ENCODE data around the gene MND1.

MND1 gene

DNA sequence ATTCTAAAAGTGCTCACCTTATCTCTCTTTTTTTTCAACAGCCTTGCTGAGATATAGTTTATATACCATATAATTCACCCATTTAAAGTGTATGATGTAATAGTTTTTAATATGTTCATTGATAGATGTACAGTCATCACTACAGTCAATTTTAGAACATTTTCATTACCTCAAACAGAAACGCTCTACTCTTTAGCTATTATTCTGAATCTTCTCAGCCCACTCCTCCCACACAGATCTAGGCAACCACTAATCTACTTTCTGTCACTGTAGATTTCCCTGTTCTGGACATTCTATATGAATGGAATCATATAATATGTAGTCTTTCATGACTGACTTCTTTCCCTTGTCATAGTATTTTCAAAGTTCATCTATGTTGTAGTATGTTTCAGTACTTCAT lies 22.6 kb downstream of the MND1 start:
- no peak for TF ChIP-seq ZNF274 (IDR thresholded peaks at IDR 0.05; ENCODE audit: low read depth, low read length)
- no peak overlapping the region for H3K4me3 ChIP-seq (ENCODE audit: low read length)

DNA sequence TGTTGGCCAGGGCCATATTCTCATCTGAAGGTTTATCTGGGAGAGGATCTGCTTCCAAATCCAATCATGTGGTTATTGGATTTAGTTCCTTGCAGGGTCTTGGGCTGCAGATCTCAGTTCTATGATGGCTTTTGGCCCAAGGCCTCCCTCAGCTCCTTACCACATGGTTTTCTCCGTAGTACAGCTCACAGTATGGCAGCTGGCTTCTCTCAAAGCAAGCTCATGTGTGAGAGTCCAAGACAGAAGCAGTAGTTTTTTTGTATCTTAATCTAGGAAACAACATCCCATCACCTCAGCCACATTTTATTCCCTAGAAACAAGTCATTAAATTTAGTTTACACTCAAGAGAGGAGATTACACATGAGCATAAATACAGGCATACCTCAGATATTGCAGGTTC lies 24.5 kb downstream of the MND1 start:
- TF ChIP-seq ZNF274 (IDR thresholded peaks at IDR 0.05; ENCODE audit: low read depth, low read length), result no peak
- no peak overlapping the region for H3K4me3 ChIP-seq (ENCODE audit: low read length)

DNA sequence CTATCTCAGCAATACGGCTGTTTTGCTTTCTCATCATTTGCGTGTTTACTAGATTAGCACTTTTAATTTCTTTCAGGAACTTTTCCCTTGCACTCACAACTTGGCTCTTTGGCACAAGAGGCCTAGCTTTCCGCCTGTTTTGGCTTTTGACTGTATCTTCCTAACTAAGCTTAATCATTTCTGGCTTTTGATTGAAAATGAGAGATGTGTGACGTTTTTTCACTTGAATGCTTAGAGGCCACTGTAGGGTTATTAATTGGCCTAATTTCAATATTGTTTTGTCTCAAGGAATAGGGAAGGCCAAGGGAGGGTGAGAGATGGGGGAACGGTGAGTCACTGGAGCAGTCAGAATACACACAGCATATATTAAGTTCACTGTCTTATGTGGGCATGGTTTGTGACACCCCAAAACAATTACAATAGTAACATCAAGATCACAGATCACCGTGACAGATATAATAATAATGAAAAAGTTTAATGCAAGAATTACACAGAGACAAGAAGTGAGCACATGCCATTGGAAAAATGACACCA lies 27.3 kb downstream of the MND1 start:
- TF ChIP-seq ZNF274 (IDR thresholded peaks at IDR 0.05; ENCODE audit: low read depth, low read length), result no peak
- no peak overlapping the region for H3K4me3 ChIP-seq (ENCODE audit: low read length)

DNA sequence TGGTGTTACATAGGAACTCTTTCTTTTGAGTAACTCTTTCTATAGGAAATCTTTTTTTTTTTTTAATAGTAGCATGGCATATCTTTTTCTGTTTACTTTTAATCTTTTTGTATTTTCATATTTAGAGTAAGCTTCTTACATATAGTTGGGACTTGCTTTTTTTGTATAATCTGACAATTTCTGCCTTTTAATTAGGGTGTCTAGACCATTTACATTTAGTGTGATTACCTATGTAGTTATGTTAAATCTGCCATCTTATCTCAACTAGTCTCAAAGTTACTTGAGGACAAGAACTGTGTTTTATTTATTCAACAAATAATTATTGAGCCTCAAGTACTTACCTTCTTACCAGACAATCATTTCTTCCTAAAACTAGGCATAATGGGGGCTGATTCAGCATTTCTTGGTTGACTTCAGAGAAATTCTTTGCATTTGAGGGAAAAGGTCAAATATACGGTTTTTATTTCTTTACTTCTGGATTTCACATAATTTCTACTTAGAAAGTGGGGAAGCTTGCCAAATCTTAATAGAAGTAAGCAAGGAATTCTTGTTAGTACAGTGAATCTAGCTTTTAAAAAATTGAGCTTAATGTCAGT lies 28.6 kb downstream of the MND1 start:
- H3K4me3 ChIP-seq (ENCODE audit: low read length), result no peak overlapping the region
- no peak for TF ChIP-seq ZNF274 (IDR thresholded peaks at IDR 0.05; ENCODE audit: low read depth, low read length)

DNA sequence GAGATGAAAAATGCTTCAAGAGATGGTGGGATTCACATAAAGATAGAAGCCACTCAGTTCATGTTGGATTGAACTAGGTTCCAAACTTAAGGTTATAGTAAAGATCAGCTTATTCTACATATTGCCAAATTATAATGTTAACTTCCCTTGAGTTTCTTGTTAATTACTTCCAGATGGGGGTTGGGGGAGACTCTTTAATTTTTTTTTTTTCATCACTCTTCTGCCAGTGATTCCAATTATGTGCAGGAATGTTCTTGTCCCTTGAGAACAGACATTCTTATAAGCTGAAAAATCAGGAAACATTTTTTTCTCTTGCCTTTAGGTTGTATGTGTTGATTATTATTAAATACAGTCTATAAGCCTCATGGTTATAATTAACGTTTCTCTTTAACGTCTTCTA lies 30.0 kb downstream of the MND1 start:
- H3K4me3 ChIP-seq (ENCODE audit: low read length), result no peak overlapping the region
- no peak for TF ChIP-seq ZNF274 (IDR thresholded peaks at IDR 0.05; ENCODE audit: low read depth, low read length)

DNA sequence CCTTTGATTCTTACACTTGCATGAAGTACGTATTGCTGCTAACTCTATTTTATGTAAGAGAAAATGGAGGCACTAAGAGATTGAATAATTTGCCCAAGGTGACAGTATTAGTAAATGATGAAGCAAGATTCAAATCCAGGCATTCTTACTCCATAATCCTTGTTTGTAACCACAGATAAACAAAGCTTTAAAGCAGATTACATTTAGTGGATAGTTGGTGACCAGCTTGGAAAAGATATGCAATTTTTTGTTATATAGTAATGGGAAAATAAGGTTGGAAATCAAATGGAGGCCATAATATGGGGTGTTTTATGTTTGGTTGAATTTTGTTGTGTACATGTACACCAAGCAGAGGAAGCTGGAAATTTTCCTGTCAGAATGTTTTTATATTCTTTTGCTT lies 30.8 kb downstream of the MND1 start:
- no peak overlapping the region for H3K4me3 ChIP-seq (ENCODE audit: low read length)
- TF ChIP-seq ZNF274 (IDR thresholded peaks at IDR 0.05; ENCODE audit: low read depth, low read length), result no peak

DNA sequence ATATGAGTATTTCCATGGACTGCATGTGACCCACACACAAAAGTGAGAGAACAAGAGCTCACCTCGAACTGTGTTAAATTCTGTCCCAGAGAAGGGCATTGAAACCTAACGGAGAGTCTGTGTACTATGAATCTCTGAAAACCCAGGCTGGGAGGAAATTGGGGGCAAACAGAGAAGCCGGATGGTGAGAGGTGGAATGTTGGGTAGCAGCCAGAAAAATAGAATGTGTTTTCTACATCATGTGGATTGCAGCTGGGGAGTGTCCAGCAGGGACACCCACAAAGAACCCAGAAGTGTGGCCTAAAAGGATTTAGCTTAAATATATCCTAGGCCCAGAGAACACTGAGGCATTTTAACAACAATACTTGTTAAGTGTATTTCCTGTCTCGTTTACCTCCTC lies 38.6 kb downstream of the MND1 start:
- no peak overlapping the region for H3K4me3 ChIP-seq (ENCODE audit: low read length)
- TF ChIP-seq ZNF274 (IDR thresholded peaks at IDR 0.05; ENCODE audit: low read depth, low read length), result no peak

DNA sequence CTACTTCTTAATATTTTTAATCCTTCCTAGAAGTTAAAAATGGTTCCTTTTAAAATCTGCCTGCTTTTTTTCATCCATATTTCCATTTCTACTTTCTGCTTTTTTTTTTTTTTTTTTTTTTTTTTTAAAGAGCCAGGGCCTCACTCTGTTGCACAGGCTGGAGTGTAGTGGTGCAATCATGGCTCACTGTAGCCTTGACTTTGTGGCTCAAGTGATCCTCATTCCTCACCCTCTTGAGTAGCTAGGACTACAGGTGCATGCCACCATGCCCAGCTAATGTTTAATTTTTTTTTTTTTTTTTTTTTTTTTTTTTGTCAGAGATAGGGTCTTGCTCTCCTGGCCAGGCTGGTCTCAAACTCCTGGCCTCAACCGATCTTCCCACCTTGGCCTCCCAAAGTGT lies 39.7 kb downstream of the MND1 start:
- TF ChIP-seq ZNF274 (IDR thresholded peaks at IDR 0.05; ENCODE audit: low read depth, low read length), result no peak
- H3K4me3 ChIP-seq (ENCODE audit: low read length), result no peak overlapping the region

DNA sequence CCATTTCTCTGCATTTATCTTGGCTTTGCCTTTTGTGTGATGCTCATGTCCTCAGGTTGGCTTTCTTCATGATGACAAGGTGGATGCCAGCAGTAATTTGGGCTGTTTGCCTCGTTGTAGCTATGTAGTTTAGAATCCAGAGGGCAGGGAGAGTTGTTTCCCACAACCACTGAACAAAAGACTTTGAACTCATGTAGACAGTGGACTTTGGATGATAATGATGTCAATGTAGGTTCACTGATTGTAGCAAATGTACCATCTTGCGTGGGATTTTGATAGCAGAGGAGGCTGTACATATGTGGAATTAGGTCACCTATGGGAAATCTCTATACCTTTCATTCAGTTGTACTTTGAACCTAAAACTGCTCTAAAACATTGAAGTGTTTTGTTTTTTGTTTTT lies 41.3 kb downstream of the MND1 start:
- H3K4me3 ChIP-seq (ENCODE audit: low read length), result no peak overlapping the region
- TF ChIP-seq ZNF274 (IDR thresholded peaks at IDR 0.05; ENCODE audit: low read depth, low read length), result no peak

DNA sequence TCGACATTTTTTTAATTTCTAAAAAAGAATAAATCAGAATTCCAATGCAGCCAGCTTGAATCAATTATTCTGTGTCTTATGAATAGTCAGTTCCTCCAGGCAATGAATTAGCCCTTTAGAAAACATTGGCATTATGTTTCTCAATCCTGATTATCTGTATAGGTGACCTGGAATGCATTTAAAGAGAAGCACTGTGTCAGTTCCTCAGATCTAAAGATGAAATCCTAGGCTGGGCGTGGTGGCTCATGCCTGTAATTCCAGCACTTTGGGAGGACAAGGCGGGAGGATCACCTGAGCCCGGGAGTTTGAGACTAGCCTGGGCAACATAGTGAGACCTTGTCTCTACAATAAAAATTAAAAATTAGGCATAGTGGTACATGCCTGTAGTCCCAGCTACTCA lies 43.5 kb downstream of the MND1 start:
- TF ChIP-seq ZNF274 (IDR thresholded peaks at IDR 0.05; ENCODE audit: low read depth, low read length), result no peak

DNA sequence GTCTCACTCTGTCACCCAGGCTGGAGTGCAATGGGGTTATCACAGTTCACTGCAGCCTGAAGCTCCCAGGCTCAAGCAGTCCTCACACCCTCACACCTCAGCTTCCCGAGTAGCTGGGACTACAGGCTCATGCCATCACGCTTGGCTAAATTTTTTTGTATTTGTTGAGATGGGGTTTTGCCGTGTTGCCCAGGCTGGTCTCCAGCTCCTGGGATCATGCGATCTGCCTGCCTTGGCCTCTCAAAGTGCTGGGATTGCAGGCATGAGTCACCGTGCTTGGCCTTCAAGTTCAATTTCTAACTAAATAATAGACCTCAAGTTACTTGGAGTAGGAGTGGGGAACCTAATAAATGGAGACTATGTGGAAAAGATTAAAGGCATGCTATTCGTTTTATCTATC lies 48.9 kb downstream of the MND1 start:
- no peak for TF ChIP-seq ZNF274 (IDR thresholded peaks at IDR 0.05; ENCODE audit: low read depth, low read length)
- H3K4me3 ChIP-seq (ENCODE audit: low read length), result no peak overlapping the region

More for the DNA sequence above, 43.5 kb downstream of the MND1 start:
- no peak overlapping the region for H3K4me3 ChIP-seq (ENCODE audit: low read length)

DNA sequence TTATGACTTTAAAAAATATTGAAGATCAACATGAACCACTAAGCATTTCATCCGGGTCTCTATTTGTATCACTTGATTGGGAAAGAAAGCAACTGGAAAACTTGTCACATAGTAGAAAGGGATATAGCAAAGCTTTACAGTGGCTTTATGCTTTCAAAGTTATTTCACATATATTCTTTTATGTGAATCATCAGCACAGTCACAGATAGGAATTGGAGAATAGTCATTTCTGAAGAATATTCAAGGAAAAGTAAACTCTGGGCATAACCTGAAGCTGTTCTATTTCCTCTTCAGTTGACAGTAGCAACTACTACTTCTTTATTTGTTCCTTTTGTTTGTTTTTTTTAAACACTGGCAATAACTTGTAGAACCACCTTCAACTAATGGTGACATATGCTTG lies 50.5 kb downstream of the MND1 start:
- TF ChIP-seq ZNF274 (IDR thresholded peaks at IDR 0.05; ENCODE audit: low read depth, low read length), result no peak
- no peak overlapping the region for H3K4me3 ChIP-seq (ENCODE audit: low read length)

DNA sequence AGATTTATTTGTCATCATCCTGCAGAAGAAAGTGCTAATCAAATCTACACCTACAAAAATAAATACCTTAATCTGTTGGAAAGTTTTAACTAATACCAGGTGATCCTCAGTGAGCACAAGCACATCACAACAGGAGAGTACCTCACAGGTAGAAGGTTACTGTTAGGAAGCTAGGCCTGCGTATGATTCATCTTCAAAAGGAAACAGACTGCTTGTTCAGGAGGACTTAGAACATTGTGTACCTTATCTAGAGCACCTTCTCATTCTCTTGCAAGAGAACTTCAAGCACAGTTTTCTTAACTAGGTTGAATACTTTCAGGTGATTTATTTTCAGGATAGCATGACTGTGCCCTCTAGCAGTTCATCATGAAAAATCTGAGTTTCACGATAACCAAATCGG lies 54.2 kb downstream of the MND1 start:
- H3K4me3 ChIP-seq (ENCODE audit: low read length), result no peak overlapping the region
- TF ChIP-seq ZNF274 (IDR thresholded peaks at IDR 0.05; ENCODE audit: low read depth, low read length), result no peak

DNA sequence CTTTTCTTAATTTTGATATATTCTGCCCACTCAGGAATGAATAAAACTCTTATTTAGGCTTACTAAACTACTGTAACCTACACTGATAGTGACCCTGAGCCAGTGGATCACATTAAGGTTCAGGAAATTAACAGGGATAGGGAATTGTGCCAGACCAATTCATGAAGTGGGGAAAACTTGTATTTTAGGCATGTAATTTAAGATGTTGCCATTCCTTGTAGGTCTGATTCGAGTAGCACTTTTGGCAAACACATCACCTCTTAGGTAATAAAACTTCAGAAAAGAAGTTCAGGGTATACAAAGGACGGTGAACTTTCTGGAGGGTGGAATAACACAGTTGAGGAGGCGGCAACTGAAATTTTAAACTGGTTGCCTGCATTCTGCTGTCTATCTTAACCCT lies 54.9 kb downstream of the MND1 start:
- H3K4me3 ChIP-seq (ENCODE audit: low read length), result no peak overlapping the region
- TF ChIP-seq ZNF274 (IDR thresholded peaks at IDR 0.05; ENCODE audit: low read depth, low read length), result no peak

DNA sequence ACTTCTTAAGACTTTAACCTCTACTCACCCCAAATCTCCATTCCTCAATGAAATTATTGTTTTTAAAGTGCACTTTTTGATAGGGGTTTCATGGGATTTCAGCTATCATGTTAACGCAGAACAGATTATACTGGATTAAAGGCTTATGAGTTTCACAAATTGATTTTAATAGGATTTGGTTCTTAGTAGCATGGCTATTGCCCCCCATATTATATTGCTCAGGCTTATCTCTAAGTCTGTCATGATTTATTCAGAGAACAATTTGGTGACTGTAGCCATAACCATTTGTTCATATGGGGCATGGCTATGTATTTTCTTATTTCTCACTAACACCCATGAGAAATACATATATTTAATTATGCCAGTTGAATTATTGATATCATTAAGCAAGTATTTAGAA lies 57.0 kb downstream of the MND1 start:
- H3K4me3 ChIP-seq (ENCODE audit: low read length), result no peak overlapping the region
- TF ChIP-seq ZNF274 (IDR thresholded peaks at IDR 0.05; ENCODE audit: low read depth, low read length), result no peak

DNA sequence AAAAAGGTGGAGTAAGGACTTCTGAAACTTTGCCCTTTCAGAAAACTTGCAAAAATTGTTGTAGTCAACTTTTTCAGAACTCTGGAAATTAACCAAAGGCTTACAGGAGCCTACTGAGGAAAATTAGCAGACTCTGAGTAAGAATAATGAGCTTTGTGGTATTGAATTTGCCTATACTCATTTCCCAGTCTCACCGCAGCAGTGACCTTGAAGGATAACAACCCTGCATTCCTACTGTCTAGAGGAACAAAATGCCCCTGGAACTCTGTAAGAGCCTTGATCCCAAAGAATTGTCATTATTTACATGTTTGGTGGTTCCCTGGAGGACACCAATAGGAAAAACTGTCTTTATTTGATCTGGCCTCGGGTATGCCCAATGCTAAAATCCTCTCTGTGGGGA lies 57.9 kb downstream of the MND1 start:
- H3K4me3 ChIP-seq (ENCODE audit: low read length), result no peak overlapping the region
- no peak for TF ChIP-seq ZNF274 (IDR thresholded peaks at IDR 0.05; ENCODE audit: low read depth, low read length)

Measured in GM08714 (cell line).